ENCODE results near the gene NMRK1. TPM values are rescaled to one million over a fixed set of nuclear protein-coding genes. Genes with fewer than 3 reads are reported as not detected.
A peak's percentile ranks its signal among the peaks of the same experiment; 100 is the strongest.

The NMRK1 gene
- total and polyA plus RNA-seq, 2 of the 13 experiments (the other 11 are each of a cell fraction or from before 2014, with no cell fraction given), result 9.1 to 12.9 TPM

DNA sequence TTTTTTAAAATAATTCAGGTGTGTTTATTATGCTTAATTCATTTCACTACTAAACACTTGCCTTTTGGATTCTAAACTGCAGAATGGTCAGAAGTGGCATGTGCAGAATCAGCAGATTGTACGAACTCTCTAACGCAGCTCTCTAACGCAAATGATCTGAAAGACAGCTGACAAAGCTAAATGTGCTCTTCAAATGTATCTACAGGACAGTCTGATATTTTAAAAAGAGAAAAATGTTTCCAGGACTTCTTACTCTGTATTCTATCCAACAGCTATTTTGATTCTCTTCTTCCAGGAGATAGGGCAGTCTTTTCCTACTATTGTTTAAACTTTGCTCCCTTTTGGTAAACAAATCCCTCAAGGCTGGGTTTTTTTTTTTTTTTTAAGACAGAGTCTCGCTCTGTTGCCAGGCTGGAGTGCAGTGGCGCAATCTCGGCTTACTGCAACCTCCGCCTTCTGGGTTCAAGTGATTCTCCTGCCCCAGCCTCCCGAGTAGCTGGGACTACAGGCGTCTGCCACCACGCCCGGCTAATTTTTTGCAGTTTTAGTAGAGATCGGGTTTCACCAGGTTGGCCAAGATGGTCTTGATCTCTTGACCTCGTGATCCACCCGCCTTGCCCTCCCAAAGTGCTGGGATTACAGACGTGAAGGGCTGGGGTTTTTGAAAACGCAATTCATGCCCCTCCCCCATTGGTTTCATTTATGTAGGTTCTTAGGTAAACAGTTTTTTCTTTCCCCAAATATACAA lies 1.2 kb downstream of the NMRK1 start (continued):
- TF ChIP-seq NR1H2 (CRISPR knock-in tag; IDR thresholded peaks at IDR 0.05; ENCODE audit: borderline replicate concordance, low read depth), result no peak
- no peak for TF ChIP-seq ZNF720 (CRISPR knock-in tag; IDR thresholded peaks at IDR 0.05)
- 0 out of 2 replicates have a peak, but pooled peaks have one; percentile 28 for TF ChIP-seq KDM2A (CRISPR knock-in tag; IDR thresholded peaks at IDR 0.05; ENCODE audit: borderline replicate concordance, low read depth)
- TF ChIP-seq KLF15 (CRISPR knock-in tag; IDR thresholded peaks at IDR 0.05; ENCODE audit: borderline replicate concordance), result no peak
- no peak for TF ChIP-seq ZBTB21 (CRISPR knock-in tag; IDR thresholded peaks at IDR 0.05)
- TF ChIP-seq HOXD1 (CRISPR knock-in tag; IDR thresholded peaks at IDR 0.05), result no peak
- no peak for TF ChIP-seq USF2 (IDR thresholded peaks at IDR 0.05; ENCODE audit: low read depth, low read length)
- no peak for TF ChIP-seq USF2 (CRISPR knock-in tag; IDR thresholded peaks at IDR 0.05; ENCODE audit: borderline replicate concordance)
- TF ChIP-seq ARNT (IDR thresholded peaks at IDR 0.05), result no peak
- TF ChIP-seq, protein P1, sequence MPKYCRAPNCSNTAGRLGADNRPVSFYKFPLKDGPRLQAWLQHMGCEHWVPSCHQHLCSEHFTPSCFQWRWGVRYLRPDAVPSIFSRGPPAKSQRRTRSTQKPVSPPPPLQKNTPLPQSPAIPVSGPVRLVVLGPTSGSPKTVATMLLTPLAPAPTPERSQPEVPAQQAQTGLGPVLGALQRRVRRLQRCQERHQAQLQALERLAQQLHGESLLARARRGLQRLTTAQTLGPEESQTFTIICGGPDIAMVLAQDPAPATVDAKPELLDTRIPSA (CRISPR knock-in tag; IDR thresholded peaks at IDR 0.05; ENCODE audit: borderline replicate concordance), result no peak
- TF ChIP-seq JUNB (CRISPR knock-in tag; IDR thresholded peaks at IDR 0.05; ENCODE audit: borderline replicate concordance), result no peak
- TF ChIP-seq XBP1 (CRISPR knock-in tag; IDR thresholded peaks at IDR 0.05), result no peak
- TF ChIP-seq ZKSCAN1 (IDR thresholded peaks at IDR 0.05; ENCODE audit: low read length), result no peak
- TF ChIP-seq, protein P2, sequence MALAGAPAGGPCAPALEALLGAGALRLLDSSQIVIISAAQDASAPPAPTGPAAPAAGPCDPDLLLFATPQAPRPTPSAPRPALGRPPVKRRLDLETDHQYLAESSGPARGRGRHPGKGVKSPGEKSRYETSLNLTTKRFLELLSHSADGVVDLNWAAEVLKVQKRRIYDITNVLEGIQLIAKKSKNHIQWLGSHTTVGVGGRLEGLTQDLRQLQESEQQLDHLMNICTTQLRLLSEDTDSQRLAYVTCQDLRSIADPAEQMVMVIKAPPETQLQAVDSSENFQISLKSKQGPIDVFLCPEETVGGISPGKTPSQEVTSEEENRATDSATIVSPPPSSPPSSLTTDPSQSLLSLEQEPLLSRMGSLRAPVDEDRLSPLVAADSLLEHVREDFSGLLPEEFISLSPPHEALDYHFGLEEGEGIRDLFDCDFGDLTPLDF (CRISPR knock-in tag; IDR thresholded peaks at IDR 0.05), result no peak
- peak; percentile 52; the same call in 1 of the 2 replicates for TF ChIP-seq PHF21A (CRISPR knock-in tag; IDR thresholded peaks at IDR 0.05)
- no peak for TF ChIP-seq ZNF780A (CRISPR knock-in tag; IDR thresholded peaks at IDR 0.05)
- TF ChIP-seq FOXA3 (CRISPR knock-in tag; IDR thresholded peaks at IDR 0.05), result peak; percentile 32
- TF ChIP-seq MLLT10 (CRISPR knock-in tag; IDR thresholded peaks at IDR 0.05), result no peak
- TF ChIP-seq FOXK1 (CRISPR knock-in tag; IDR thresholded peaks at IDR 0.05; ENCODE audit: borderline replicate concordance, low read depth), result no peak; the same call in 1 of the 2 replicates
- TF ChIP-seq ATF7-NPFF (CRISPR knock-in tag; IDR thresholded peaks at IDR 0.05; ENCODE audit: low read depth), result no peak
- TF ChIP-seq ZNF446 (CRISPR knock-in tag; IDR thresholded peaks at IDR 0.05), result no peak
- TF ChIP-seq TBX3 (IDR thresholded peaks at IDR 0.05; ENCODE audit: borderline replicate concordance), result no peak
- no peak for TF ChIP-seq BRF2 (CRISPR knock-in tag; IDR thresholded peaks at IDR 0.05)
- no peak for TF ChIP-seq ZFP62 (CRISPR knock-in tag; IDR thresholded peaks at IDR 0.05)
- no peak for TF ChIP-seq RAD21 (CRISPR knock-in tag; IDR thresholded peaks at IDR 0.05)

All from HepG2 (cell line).